Caco-2 (cell line): Measurements from ENCODE around the gene GIMD1. TPM values are rescaled to one million over a fixed set of nuclear protein-coding genes. Genes with fewer than 3 reads are reported as not detected.

Experiments used
- BruUV-seq: library from RNA; stranded (reverse); fragments of 400-500 nt; replicated peaks from 2 replicates; lab custom pipeline; 2021; lab: Mats Ljungman, UMichigan
- CTCF ChIA-PET: fragments of 300-600 bp; sonication (Branson Sonifier 250); formaldehyde crosslinking; loops from one replicate; lab custom pipeline; 2022; ENCODE audit warnings: antibody characterized with exemption; lab: Charles Lee
- POLR2A ChIA-PET: fragments of 300-600 bp; sonication (Branson Sonifier 250); formaldehyde crosslinking; loops from one replicate; lab custom pipeline; 2022; ENCODE audit warnings: antibody characterized with exemption; lab: Charles Lee
- DNase-seq, 2 experiments: peaks; one replicate each; pipeline versions ENCODE4 v3.0.0 to v3.0.0-alpha.2; 2020 to 2022
- H3K27me3 ChIP-seq: replicated peaks from 2 replicates; pipeline ENCODE4 v1.6.0; 2011; ENCODE audit warnings: low read length; ENCODE audit not compliant: control insufficient read depth, insufficient read depth
- H3K36me3 ChIP-seq: 2 replicates; pipeline ENCODE4 v1.5.1; 2011; ENCODE audit warnings: low read length; ENCODE audit not compliant: control insufficient read depth, insufficient read depth
- H3K4me1 ChIP-seq: fragments of 250-450 bp; sonication (Bioruptor Pico); 2 replicates; pipeline ENCODE4 v1.5.1; 2020; ENCODE audit warnings: mild to moderate bottlenecking
- H3K4me3 ChIP-seq: 2 replicates; pipeline ENCODE4 v1.5.1; 2011; ENCODE audit warnings: low read depth, mild to moderate bottlenecking, control low read depth, low read length
- H3K9me3 ChIP-seq: fragments of 250-450 bp; sonication (Bioruptor Pico); 2 replicates; pipeline ENCODE4 v1.5.1; 2020; ENCODE audit warnings: mild to moderate bottlenecking, moderate library complexity
- H3K27ac Mint-ChIP-seq: one replicate; pipeline ENCODE4 v1.8.0; 2022; ENCODE audit warnings: mixed read lengths; ENCODE audit not compliant: unreplicated experiment
- H3K27me3 Mint-ChIP-seq: one replicate; pipeline ENCODE4 v1.8.0; 2022; ENCODE audit warnings: mixed read lengths; ENCODE audit not compliant: insufficient read depth, unreplicated experiment
- H3K36me3 Mint-ChIP-seq: one replicate; pipeline ENCODE4 v1.8.0; 2022; ENCODE audit warnings: mild to moderate bottlenecking, mixed read lengths; ENCODE audit not compliant: insufficient read depth, unreplicated experiment
- H3K4me1 Mint-ChIP-seq: one replicate; pipeline ENCODE4 v1.8.0; 2022; ENCODE audit warnings: low read depth, mixed read lengths; ENCODE audit not compliant: unreplicated experiment
- H3K4me3 Mint-ChIP-seq: one replicate; pipeline ENCODE4 v1.8.0; 2022; ENCODE audit warnings: mild to moderate bottlenecking, moderate library complexity, mixed read lengths; ENCODE audit not compliant: unreplicated experiment
- H3K9me3 Mint-ChIP-seq: one replicate; pipeline ENCODE4 v1.8.0; 2022; ENCODE audit warnings: mixed read lengths; ENCODE audit not compliant: unreplicated experiment
- intact Hi-C: fragments of 100-400 bp; cut with micrococcal nuclease; formaldehyde crosslinking; loops from one replicate; pipeline ENCODE4 v1.10.0; 2022; ENCODE audit not compliant: unreplicated experiment
- total RNA-seq: library from RNA; stranded (reverse); gene quantifications from 2 replicates; pipeline ENCODE4 v1.2.3, GENCODE V29; 2022
- TF ChIP-seq, protein P1 (sequence below), 2 experiments: fragments of 200-600 bp in 1 of 2; IDR thresholded peaks; 1 replicate in 1 of 2; 2 replicates in 1 of 2; pipeline versions ENCODE4 v1.5.1 to v1.8.0; 2011 to 2022; ENCODE audit warnings: antibody characterized with exemption in 1 of 2, control low read depth in 1 of 2, inconsistent platforms in 1 of 2, low read depth in 1 of 2, low read length in 1 of 2, mild to moderate bottlenecking in 1 of 2, moderate library complexity in 1 of 2; ENCODE audit not compliant: insufficient read depth in 1 of 2, severe bottlenecking in 1 of 2, unreplicated experiment in 1 of 2

GIMD1 gene
- total RNA-seq, 1 experiment from 2014 or later: not detected

DNA sequence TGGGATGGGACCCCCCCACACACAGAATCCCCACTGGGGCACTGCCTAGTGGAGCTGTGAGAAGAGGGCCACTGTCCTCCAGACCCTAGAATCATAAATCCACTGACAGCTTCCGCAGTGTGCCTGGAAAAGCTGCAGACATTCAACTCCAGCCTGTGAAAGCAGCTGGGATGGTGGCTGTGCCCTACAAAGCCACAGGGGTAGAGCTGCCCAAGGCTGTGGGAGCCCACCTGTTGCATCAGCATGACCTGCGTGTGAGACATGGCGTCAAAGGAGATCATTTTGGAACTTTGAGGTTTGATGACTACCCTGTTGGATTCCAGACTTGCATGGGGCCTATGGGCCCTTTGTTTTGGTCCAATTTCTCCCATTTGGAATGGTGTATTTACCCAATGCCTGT is 29.9 kb downstream of the GIMD1 start:
- no peaks in the 10 kb centered on the region for H3K27me3 Mint-ChIP-seq
- BruUV-seq: no TSS peak
- peaks cover 27% of the 10 kb centered on the region for H3K9me3 Mint-ChIP-seq
- CTCF ChIA-PET: no interaction called here
- Histone ChIP-seq H3K9me3 (peaks cover 6% of the 10 kb centered on the region; the same call in 1 of the 2 replicates), H3K4me1 (peaks cover 27% of the 10 kb centered on the region), H3K27me3 (no peaks in the 10 kb centered on the region), H3K4me3 (no peak overlapping the region), H3K36me3 (peaks cover 5% of the 10 kb centered on the region)
- no peak overlapping the region for H3K4me3 Mint-ChIP-seq
- peak overlapping the region; percentile 11 for H3K27ac Mint-ChIP-seq
- TF ChIP-seq, protein P1, sequence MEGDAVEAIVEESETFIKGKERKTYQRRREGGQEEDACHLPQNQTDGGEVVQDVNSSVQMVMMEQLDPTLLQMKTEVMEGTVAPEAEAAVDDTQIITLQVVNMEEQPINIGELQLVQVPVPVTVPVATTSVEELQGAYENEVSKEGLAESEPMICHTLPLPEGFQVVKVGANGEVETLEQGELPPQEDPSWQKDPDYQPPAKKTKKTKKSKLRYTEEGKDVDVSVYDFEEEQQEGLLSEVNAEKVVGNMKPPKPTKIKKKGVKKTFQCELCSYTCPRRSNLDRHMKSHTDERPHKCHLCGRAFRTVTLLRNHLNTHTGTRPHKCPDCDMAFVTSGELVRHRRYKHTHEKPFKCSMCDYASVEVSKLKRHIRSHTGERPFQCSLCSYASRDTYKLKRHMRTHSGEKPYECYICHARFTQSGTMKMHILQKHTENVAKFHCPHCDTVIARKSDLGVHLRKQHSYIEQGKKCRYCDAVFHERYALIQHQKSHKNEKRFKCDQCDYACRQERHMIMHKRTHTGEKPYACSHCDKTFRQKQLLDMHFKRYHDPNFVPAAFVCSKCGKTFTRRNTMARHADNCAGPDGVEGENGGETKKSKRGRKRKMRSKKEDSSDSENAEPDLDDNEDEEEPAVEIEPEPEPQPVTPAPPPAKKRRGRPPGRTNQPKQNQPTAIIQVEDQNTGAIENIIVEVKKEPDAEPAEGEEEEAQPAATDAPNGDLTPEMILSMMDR (IDR thresholded peaks at IDR 0.05; ENCODE audit: insufficient read depth in 1 of 2, low read depth in 1 of 2, low read length in 1 of 2, severe bottlenecking in 1 of 2, unreplicated experiment in 1 of 2): no peak
- peaks cover 6% of the 10 kb centered on the region for H3K4me1 Mint-ChIP-seq
- POLR2A ChIA-PET: no interaction called here
- intact Hi-C loops: no loop called here
- no peak for DNase-seq
- peaks cover 87% of the 10 kb centered on the region for H3K36me3 Mint-ChIP-seq

DNA sequence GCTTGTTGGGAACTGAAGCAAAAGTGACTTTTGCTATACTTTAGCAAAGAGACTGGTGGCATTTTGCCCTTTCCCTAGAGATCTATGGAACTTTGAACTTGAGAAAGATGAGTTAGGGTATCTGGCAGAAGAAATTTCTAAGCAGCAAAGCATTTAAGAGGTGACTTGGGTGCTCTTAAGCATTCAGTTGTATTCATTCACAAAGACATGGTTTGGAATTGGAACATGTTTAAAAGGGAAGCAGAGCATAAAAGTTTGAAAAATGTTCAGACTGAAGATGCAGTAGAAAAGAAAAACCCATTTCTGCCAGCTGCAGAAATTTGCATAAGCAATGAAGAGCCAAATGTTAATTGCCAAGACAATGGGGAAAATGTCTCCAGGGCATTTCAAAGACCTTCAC is 30.7 kb downstream of the GIMD1 start:
- Histone ChIP-seq H3K36me3 (peaks cover 5% of the 10 kb centered on the region), H3K4me1 (peaks cover 20% of the 10 kb centered on the region; the same call in 1 of the 2 replicates), H3K9me3 (peaks cover 6% of the 10 kb centered on the region; the same call in 1 of the 2 replicates), H3K27me3 (no peaks in the 10 kb centered on the region), H3K4me3 (no peak overlapping the region)
- CTCF ChIA-PET: no interaction called here
- peak overlapping the region; percentile 28 for H3K27ac Mint-ChIP-seq
- TF ChIP-seq, protein P1 (IDR thresholded peaks at IDR 0.05; ENCODE audit: insufficient read depth in 1 of 2, low read depth in 1 of 2, low read length in 1 of 2, severe bottlenecking in 1 of 2, unreplicated experiment in 1 of 2): no peak
- H3K4me1 Mint-ChIP-seq: peaks cover 6% of the 10 kb centered on the region
- no peaks in the 10 kb centered on the region for H3K27me3 Mint-ChIP-seq
- POLR2A ChIA-PET: no interaction called here
- BruUV-seq: no TSS peak
- H3K36me3 Mint-ChIP-seq: peaks cover 92% of the 10 kb centered on the region
- no peak overlapping the region for H3K4me3 Mint-ChIP-seq
- intact Hi-C loops: no loop called here
- no peak for DNase-seq
- H3K9me3 Mint-ChIP-seq: peaks cover 27% of the 10 kb centered on the region

DNA sequence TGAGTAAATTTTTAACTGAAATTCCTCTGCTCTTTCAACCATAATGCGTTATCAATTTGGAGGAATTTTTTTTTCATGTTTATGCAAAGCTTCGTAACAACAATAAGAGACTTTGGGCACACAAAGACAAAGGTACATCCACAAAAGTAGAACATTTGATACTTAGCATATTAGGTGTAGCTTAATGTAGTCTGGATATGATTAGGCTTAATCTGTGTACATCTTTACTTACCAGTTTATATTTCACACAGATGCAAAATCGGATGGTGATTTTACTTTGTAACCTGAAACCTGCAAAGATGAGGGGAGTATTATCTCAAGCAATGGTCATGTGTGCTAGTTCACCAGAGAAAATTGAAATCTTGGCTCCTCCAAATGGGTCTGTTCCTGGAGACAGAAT is 32.0 kb downstream of the GIMD1 start:
- POLR2A ChIA-PET: no interaction called here

More for the DNA sequence above, 32.0 kb downstream of the GIMD1 start:
- Mint-ChIP-seq H3K9me3 (peaks cover 27% of the 10 kb centered on the region), H3K4me1 (peaks cover 6% of the 10 kb centered on the region), H3K27me3 (no peaks in the 10 kb centered on the region), H3K27ac (no peak overlapping the region), H3K4me3 (no peak overlapping the region), H3K36me3 (peaks cover 93% of the 10 kb centered on the region)
- TF ChIP-seq, protein P1 (IDR thresholded peaks at IDR 0.05; ENCODE audit: insufficient read depth in 1 of 2, low read depth in 1 of 2, low read length in 1 of 2, severe bottlenecking in 1 of 2, unreplicated experiment in 1 of 2): no peak
- intact Hi-C loops: no loop called here
- H3K27me3 ChIP-seq: no peaks in the 10 kb centered on the region
- peaks cover 6% of the 10 kb centered on the region for H3K36me3 ChIP-seq
- CTCF ChIA-PET: no interaction called here
- peaks cover 10% of the 10 kb centered on the region; the same call in 1 of the 2 replicates for H3K4me1 ChIP-seq
- DNase-seq: no peak
- H3K9me3 ChIP-seq: peaks cover 6% of the 10 kb centered on the region; the same call in 1 of the 2 replicates
- no TSS peak for BruUV-seq
- no peak overlapping the region for H3K4me3 ChIP-seq
